ENCODE measurements around the gene RPS6KA2.

DNA sequence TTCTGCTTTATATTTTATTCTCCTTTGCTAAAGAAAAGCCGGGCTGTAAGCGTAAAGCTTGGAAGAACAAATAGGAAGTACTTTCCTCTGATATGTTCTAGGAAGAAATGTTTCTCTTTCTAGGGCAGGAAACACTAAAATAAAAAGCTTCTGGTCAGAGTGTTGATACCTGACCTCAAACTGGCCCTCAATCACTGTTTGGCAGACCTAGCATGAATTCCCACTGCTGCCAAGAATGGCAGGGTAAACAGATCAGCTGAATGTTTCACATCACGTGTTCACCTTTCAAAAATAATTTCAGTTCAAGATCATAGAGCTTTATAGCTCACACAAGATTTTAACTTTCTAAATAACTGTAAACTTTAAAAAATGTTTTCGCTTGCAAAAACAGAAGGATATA, 247.3 kb downstream of the RPS6KA2 start:
- TF ChIP-seq, protein P1, sequence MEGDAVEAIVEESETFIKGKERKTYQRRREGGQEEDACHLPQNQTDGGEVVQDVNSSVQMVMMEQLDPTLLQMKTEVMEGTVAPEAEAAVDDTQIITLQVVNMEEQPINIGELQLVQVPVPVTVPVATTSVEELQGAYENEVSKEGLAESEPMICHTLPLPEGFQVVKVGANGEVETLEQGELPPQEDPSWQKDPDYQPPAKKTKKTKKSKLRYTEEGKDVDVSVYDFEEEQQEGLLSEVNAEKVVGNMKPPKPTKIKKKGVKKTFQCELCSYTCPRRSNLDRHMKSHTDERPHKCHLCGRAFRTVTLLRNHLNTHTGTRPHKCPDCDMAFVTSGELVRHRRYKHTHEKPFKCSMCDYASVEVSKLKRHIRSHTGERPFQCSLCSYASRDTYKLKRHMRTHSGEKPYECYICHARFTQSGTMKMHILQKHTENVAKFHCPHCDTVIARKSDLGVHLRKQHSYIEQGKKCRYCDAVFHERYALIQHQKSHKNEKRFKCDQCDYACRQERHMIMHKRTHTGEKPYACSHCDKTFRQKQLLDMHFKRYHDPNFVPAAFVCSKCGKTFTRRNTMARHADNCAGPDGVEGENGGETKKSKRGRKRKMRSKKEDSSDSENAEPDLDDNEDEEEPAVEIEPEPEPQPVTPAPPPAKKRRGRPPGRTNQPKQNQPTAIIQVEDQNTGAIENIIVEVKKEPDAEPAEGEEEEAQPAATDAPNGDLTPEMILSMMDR (IDR thresholded peaks at IDR 0.05): no peak
- no peak for TF ChIP-seq POLR2AphosphoS5 (IDR thresholded peaks at IDR 0.05; ENCODE audit: low read depth, low read length)

All from Panc1 (cell line).